Ecto neural progenitor cell (in vitro differentiated cells): ENCODE results near the gene SLC24A4.
"Not testable (repeated sequence)": the region's sequence is repeated elsewhere in the genome, so short reads cannot be mapped to it uniquely, and the experiment has no call there.

ENCODE experiments used
- DNase-seq: peaks from one replicate; pipeline ENCODE4 v3.0.0-alpha.2; 2018; ENCODE audit warnings: low spot score

SLC24A4 gene

GRCh38 chr14:92520102-92521057 is 197.4 kb downstream of the SLC24A4 start:
- DNase-seq, result no peak

GRCh38 chr14:92521058-92521415 is 198.1 kb downstream of the SLC24A4 start:
- no peak for DNase-seq

GRCh38 chr14:92523752-92524151 is 200.8 kb downstream of the SLC24A4 start:
- no peak for DNase-seq

- DNase-seq, result no peak
Observed at GRCh38 chr14:92524602-92525185, 201.7 kb downstream of the SLC24A4 start.

GRCh38 chr14:92525322-92526095 is 202.5 kb downstream of the SLC24A4 start:
- DNase-seq, result no peak

GRCh38 chr14:92527721-92528120 is 204.8 kb downstream of the SLC24A4 start:
- no peak for DNase-seq

- no peak for DNase-seq
Observed at GRCh38 chr14:92528486-92529100, 205.6 kb downstream of the SLC24A4 start.

- no peak for DNase-seq
Observed at GRCh38 chr14:92529903-92530302, 206.9 kb downstream of the SLC24A4 start.

- no peak for DNase-seq
Observed at GRCh38 chr14:92531106-92531873, 208.3 kb downstream of the SLC24A4 start.

GRCh38 chr14:92532490-92533163 is 209.7 kb downstream of the SLC24A4 start:
- no peak for DNase-seq

- no peak for DNase-seq
Observed at GRCh38 chr14:92534932-92535643, 212.1 kb downstream of the SLC24A4 start.

- DNase-seq, result not testable (repeated sequence)
Observed at GRCh38 chr14:92536231-92536630, 213.3 kb downstream of the SLC24A4 start.

GRCh38 chr14:92538412-92538985 is 215.5 kb downstream of the SLC24A4 start:
- DNase-seq, result no peak

- no peak for DNase-seq
Observed at GRCh38 chr14:92539419-92539818, 216.5 kb downstream of the SLC24A4 start.

- no peak for DNase-seq
Observed at GRCh38 chr14:92539875-92540274, 216.9 kb downstream of the SLC24A4 start.

GRCh38 chr14:92540472-92541048 is 217.6 kb downstream of the SLC24A4 start:
- no peak for DNase-seq

- no peak for DNase-seq
Observed at GRCh38 chr14:92542766-92543554, 220.0 kb downstream of the SLC24A4 start.

- DNase-seq, result no peak
Observed at GRCh38 chr14:92544051-92544720, 221.2 kb downstream of the SLC24A4 start.
